ENCODE measurements around the gene INPP5D. TPM values are rescaled to one million over a fixed set of nuclear protein-coding genes. Genes with fewer than 3 reads are reported as not detected.

The INPP5D gene
- total and polyA plus RNA-seq, 2 of the 13 experiments (the other 11 are each of a cell fraction or from before 2014, with no cell fraction given) = 16.7 to 18.0 TPM

DNA sequence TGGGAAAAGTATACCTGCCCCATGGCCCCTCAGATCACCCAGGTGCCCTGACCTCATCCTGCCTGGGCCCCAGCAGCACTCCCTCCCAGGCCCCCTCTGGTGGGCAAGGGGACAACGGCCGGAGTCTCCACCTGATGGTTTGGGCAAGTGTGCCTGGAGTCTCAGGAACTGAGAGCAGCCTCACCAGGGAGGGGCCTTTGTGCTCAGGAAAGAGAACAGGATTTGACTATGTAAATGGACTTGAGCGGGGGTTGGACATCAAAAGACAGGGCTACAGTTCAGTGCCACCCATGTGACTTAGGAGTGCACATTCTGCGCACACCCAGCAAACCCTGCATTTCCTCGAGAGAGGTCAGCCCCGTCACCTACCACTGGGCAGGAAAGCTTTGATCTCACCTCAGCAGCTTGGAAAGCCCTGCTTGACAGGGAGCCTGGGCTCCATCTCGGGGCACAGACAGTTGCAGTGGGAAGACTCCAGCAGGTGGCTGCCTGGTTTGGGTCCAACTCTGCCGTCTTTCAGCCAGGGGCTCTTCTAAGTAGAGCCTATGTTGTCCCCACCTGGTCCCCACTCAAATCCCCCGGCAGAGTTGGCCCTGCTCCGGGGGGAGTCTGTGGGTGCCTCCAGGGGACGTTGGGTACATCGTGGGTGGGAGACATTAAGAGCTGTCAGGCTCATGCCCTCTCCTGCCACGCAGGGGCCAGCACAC, 3.3 kb downstream of the INPP5D start (continued):
- TF ChIP-seq ZNF512B (CRISPR knock-in tag; IDR thresholded peaks at IDR 0.05; ENCODE audit: borderline replicate concordance) = no peak
- peak; percentile 84 for TF ChIP-seq ISL2 (CRISPR knock-in tag; IDR thresholded peaks at IDR 0.05)
- TF ChIP-seq, protein P1, sequence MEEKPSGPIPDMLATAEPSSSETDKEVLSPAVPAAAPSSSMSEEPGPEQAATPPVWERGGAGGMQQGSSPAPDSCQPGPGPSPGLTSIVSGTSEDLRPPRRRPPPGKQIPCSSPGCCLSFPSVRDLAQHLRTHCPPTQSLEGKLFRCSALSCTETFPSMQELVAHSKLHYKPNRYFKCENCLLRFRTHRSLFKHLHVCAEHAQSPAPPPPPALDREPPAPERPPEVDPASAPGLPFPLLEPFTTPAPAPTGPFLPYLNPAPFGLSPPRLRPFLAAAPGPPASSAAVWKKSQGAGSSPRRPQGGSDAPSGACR (CRISPR knock-in tag; IDR thresholded peaks at IDR 0.05) = no peak; the same call in 1 of the 2 replicates
- no peak for TF ChIP-seq ZMAT5 (CRISPR knock-in tag; IDR thresholded peaks at IDR 0.05; ENCODE audit: borderline replicate concordance, low read depth)
- peak; percentile 78; the same call in 1 of the 2 replicates for TF ChIP-seq YEATS2 (CRISPR knock-in tag; IDR thresholded peaks at IDR 0.05; ENCODE audit: borderline replicate concordance)
- TF ChIP-seq ZFP1 (CRISPR knock-in tag; IDR thresholded peaks at IDR 0.05) = peak; percentile 57; the same call in 1 of the 2 replicates
- TF ChIP-seq RARA (CRISPR knock-in tag; IDR thresholded peaks at IDR 0.05) = peak; percentile 99
- TF ChIP-seq, protein P2, sequence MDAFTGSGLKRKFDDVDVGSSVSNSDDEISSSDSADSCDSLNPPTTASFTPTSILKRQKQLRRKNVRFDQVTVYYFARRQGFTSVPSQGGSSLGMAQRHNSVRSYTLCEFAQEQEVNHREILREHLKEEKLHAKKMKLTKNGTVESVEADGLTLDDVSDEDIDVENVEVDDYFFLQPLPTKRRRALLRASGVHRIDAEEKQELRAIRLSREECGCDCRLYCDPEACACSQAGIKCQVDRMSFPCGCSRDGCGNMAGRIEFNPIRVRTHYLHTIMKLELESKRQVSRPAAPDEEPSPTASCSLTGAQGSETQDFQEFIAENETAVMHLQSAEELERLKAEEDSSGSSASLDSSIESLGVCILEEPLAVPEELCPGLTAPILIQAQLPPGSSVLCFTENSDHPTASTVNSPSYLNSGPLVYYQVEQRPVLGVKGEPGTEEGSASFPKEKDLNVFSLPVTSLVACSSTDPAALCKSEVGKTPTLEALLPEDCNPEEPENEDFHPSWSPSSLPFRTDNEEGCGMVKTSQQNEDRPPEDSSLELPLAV (CRISPR knock-in tag; conservative IDR thresholded peaks at IDR 0.05; ENCODE audit: low read depth) = no peak
- TF ChIP-seq, protein P3, sequence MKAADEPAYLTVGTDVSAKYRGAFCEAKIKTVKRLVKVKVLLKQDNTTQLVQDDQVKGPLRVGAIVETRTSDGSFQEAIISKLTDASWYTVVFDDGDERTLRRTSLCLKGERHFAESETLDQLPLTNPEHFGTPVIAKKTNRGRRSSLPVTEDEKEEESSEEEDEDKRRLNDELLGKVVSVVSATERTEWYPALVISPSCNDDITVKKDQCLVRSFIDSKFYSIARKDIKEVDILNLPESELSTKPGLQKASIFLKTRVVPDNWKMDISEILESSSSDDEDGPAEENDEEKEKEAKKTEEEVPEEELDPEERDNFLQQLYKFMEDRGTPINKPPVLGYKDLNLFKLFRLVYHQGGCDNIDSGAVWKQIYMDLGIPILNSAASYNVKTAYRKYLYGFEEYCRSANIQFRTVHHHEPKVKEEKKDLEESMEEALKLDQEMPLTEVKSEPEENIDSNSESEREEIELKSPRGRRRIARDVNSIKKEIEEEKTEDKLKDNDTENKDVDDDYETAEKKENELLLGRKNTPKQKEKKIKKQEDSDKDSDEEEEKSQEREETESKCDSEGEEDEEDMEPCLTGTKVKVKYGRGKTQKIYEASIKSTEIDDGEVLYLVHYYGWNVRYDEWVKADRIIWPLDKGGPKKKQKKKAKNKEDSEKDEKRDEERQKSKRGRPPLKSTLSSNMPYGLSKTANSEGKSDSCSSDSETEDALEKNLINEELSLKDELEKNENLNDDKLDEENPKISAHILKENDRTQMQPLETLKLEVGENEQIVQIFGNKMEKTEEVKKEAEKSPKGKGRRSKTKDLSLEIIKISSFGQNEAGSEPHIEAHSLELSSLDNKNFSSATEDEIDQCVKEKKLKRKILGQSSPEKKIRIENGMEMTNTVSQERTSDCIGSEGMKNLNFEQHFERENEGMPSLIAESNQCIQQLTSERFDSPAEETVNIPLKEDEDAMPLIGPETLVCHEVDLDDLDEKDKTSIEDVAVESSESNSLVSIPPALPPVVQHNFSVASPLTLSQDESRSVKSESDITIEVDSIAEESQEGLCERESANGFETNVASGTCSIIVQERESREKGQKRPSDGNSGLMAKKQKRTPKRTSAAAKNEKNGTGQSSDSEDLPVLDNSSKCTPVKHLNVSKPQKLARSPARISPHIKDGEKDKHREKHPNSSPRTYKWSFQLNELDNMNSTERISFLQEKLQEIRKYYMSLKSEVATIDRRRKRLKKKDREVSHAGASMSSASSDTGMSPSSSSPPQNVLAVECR (CRISPR knock-in tag; IDR thresholded peaks at IDR 0.05; ENCODE audit: borderline replicate concordance) = peak; percentile 91
- no peak for TF ChIP-seq FOXJ3 (CRISPR knock-in tag; IDR thresholded peaks at IDR 0.05; ENCODE audit: borderline replicate concordance)
- no peak for TF ChIP-seq PRDM15 (CRISPR knock-in tag; IDR thresholded peaks at IDR 0.05)
- no peak for TF ChIP-seq CENPBD1 (CRISPR knock-in tag; IDR thresholded peaks at IDR 0.05; ENCODE audit: borderline replicate concordance, low read depth)
- TF ChIP-seq ZBTB7A (CRISPR knock-in tag; IDR thresholded peaks at IDR 0.05) = peak; percentile 70
